Epidermal melanocyte (primary cell): ENCODE measurements around the gene SMARCB1.
A peak's percentile ranks its signal among the peaks of the same experiment; 100 is the strongest.

Experiments used
- DNase-seq: peaks from one replicate; pipeline ENCODE4 v3.0.0; 2011; ENCODE audit warnings: low spot score; ENCODE audit not compliant: insufficient read length

Gene SMARCB1

DNA sequence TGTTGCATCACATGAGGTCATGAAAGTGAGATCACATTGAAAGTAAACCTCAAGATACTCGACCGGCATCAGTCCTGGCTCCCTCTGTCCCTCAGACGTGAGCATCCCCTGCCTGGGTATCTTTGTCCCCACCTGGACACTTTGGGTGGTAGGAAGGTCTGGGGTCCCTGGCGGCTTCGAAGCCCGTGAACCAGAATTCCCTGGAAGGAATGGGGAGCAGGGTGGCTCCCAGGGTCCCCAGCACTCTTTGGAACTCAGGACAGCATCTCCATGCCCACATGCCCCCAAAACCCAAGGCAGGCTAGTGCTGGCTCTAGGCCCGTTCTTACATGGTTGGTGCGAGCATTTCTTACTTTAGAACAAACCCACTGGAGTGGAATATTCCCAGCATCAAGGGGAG lies 44.5 kb downstream of the SMARCB1 start:
- DNase-seq, result no peak

DNA sequence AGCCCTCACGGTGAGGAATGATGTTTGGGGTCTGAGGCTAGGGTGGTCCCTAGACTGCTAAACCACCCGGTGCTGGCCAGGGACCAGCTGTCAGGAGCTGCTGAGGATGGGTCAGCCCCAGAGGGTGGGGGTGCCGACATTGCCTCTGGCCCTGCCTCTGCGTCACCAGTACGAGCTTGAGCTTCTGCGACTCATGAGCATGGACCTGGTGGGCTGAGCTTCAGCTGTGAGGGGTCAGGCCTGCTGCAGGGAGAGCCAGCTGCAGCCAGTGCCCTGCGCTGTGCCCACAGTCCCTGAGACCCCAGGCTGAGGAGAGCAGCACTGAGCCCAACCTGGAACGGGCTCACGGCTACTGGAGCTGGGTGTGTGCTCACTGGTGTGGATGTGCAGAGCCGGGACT lies 45.0 kb downstream of the SMARCB1 start:
- no peak for DNase-seq

DNA sequence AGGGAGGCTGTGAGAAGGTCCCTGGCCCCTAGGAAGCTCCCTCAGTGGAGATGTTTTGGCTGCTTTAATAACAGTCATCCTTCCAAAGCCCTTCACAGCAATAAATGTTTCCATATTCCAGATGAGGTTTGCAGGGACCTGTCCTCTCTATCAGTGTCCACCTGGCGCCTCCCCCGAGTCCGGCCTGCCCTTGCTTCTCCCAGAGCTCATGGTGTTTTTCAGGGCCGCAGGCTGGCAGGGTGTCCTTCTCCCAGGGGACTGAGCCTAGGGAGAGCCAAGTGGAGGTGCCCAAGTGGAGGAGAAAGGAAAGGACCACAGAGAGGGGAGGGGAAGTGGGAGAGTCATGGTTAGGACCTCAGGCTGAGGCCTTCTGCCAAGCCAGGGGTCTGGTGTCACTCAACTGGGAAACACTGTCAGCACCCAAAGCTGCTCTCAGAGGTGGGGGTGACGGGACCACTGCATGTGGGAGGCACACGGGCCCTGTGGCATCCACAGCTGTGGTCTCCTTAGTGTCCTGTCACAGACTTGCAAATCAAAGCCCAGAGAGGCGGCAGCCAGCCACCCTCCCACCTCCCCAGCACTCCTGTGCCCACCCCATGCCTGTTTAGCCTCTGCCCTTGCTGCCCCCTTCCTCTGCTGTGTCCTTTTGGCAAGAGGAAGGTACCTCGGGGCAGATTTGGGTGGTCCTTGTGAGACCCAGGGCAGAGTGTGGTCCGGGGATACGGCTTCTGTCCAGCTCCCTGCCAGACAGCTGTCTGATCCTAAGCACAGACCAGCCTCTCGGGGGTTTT lies 45.7 kb downstream of the SMARCB1 start:
- DNase-seq, result no peak

DNA sequence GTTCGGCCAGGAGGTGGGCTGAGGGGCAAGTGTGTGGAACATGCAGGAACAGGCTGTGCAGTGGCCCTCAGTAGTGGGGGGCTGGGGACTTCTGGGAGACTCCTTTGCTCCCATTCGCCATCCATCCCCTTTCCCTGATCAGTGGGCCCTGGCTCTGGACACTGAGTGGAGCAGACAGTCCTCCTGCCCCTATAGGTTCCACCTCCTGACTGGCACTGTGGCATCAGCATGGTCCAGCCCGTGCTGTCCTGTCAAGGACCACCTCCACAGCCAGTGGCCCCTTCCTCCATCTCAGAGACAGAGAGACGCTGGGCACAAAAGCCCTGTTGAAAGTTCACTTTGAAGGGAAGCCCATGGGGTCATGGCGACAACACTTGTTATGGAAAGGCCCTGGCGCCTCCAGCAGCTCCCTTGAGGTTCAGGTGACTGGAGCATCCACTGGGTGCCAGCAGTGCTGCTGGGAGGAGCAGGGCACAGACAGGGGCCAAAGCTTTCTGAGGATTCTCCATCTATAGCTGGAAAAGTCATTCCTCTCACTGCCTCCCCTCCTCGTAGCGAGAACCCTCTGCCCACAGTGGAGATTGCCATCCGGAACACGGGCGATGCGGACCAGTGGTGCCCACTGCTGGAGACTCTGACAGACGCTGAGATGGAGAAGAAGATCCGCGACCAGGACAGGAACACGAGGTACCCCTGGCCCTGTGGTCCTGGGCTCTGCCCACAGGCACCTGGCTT lies 46.4 kb downstream of the SMARCB1 start:
- no peak for DNase-seq

DNA sequence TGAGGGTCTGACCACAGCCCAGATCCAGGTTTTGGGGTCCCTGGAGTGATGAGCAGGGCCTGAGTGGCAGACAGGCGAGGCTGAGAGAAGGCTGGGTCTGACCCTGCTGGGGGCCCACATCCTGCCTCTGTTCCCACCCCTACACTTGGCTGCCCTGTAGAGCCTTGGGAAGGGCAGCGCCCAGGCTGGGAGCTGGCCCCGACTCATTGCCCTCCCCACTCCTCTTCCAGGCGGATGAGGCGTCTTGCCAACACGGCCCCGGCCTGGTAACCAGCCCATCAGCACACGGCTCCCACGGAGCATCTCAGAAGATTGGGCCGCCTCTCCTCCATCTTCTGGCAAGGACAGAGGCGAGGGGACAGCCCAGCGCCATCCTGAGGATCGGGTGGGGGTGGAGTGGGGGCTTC lies 47.1 kb downstream of the SMARCB1 start:
- no peak for DNase-seq

DNA sequence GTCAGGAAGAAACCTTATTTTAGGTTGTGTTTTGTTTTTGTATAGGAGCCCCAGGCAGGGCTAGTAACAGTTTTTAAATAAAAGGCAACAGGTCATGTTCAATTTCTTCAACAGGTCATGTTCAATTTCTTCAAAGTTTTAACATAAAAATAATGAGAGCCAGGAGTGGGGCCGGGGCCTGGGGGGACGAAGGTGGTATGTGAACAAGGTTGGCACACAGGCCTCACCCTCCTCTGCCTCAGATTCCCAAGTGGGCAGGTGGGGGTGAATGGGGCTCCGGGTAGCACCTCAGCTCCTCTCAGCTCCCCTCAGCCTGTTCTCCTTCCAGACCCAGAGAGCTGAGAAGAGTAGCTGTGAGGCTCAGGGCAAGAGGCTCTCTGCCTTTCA lies 47.6 kb downstream of the SMARCB1 start:
- DNase-seq, result no peak

DNA sequence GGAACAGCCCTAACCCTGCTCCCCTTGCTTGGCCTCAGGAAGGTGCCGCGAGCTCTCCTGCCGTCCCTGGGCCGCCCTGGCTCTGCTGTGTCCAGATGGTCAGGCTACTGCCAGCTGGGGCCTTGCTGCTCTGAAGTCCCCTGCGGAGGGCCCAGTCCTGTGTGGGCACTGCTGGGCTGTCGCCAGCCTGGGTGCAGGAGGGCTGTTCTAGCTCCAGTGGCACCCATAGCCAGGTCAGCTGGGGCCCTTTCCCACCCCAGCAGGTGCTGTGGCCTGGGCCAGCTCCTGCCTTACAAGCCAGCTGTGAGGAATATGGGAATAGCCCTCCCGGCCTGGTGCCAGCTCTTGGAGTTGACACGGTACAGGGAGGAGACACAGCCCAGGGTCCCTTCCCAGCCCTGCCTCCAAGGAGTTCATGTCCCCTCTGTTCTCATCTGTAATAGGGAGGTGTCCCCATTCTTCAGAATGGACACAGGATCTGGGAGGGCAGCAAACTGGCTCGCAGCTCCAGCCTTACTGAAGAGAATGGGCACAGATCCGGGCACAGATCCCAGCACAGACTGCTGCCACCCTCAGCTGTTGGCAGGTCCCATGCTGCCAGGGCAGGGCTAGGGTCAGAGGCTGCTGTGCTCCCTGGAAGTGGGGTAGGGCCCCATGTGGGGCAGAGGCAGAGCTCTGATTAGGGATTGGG lies 48.2 kb downstream of the SMARCB1 start:
- DNase-seq, result no peak

DNA sequence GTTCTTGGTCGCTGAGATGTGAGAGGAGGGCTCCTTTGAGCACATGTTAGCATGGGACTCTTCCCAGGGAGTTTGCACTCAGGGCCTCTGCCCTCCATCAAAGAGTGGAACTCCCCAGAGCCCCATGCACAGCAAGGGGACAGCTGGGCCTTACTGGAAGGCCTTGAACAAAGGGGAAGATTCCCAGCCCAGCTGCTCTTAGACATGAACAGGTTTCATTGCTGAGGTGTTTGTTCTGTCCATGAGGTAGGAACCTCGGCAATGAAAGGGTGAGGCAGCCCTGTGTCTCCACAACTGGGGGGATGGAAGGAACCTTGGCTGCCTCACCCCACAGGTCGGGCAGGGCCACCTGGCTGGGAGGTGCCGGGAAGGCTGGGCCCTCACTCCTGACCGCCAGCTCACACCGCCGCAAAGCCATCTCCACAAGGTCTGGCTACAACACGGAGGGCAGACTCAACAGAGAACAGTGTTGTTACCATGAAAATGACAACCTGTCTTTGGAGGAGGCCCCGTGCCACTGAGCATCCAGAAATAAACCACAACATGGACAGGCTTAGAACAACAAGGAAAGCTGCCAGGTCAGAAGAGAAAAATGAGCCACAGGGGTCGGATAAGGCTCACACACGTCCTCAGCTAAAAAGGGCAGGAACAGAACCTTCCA lies 48.8 kb downstream of the SMARCB1 start:
- no peak for DNase-seq

DNA sequence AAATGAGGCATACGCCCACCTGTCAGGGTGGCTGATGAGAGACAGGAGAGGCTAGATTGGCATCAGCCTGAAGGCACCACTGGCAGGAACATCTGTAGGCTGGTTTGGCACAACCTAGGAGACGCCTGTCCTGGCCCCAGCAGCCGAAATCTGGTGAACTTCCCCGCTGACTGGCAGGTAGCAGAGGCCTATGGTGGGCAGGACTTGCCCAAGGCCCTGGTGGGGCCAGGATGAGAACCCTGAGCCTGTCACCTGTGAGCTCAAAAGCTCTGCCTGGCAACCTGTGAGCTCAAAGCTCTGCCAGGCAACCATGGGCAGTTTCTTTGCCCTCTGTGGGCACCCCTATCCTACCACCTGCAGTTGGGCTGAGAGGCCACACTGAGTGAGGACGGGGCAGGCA lies 49.5 kb downstream of the SMARCB1 start:
- DNase-seq, result no peak

DNA sequence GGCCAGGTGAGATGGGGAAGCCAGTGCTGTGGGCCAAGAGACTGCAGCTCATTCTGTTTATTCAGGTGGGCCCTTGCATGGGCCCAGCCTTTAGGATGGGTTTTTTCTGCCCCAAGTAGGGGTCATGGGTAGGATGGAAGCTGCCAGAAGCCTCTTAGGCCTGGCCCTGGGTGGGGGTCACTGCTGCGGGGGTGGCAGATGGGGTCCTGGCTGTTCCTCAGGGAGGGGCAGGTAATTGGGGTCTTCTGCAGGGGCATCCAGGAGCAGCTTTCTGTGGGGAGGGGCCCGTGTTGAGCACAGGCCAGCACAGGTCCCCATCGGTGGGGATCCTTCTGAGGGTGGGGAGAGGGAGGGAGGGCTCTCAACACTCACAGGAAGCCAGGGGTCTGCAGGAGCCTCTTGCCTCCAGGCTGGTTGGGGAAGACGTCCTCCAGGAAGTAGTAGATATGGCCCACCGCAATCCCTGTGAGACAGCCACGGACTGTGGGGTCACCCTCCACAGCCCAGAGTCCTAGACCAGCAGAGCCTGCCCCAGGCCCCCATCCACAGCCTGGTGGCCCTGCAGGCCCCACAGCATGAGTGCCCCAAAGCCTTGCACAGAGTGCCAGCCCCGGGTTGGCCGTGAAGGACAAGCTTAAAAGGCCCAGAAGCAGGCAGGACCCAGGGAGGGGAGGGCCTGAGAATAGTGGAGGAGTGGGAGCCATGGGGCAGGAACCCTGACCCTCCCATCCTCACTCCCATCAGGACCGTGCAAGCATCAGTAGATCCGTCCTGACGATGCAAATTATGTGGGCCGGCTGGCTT lies 50.1 kb downstream of the SMARCB1 start:
- no peak for DNase-seq

DNA sequence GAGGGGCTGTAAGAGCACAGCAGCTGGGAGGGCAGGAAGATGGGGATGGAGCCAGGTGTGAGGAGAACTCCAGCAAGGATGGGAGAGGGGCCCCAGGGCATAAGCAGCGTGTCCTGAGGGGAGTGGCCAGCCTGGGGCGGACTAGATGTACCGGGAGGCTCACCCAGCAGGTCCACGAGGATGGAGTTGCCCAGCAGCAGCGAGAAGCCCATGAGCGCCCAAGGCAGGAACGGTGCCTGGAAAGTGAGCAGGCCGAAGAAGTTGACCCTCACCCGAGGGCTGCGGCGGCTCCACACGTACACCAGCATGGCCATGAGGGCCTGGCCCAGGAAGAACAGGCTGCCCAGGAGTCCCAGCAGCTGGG lies 50.7 kb downstream of the SMARCB1 start:
- DNase-seq, result no peak

DNA sequence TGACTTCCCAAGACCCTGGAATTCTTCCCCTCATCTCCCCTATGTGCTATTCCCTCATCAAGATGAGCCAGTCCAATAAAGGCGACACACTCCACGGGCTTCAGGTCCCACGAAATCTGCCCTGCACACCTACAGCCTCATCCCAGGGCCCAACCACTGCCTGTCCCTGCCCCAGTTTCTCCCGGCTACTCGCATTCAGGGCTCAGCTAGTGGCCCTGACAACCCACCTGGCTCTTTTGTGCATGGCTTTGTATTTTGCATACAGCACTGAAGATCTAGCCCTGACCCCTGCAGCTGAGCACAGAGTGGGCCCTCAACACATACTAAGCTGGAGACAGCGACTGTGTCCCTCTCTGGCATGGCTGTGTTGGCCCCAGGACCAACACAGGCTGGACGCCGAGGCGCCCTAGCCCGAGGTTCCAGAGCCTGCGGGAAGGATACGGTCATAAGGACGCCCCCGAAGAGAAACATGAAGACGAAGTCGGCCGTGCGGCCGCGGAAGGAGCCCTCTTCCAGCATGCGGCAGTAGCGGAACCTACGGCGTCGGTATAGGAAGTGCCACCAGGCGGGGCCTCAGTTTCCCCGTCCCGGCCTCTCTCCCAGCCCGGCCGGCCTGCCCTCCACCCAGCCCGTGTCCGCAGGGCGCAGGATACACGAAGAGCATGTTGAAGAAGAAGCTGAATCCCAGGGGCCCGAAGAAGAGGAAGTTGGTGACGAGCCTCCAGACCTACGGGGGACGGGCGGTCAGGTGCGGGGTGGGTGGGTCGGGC lies 51.3 kb downstream of the SMARCB1 start:
- DNase-seq, result no peak

DNA sequence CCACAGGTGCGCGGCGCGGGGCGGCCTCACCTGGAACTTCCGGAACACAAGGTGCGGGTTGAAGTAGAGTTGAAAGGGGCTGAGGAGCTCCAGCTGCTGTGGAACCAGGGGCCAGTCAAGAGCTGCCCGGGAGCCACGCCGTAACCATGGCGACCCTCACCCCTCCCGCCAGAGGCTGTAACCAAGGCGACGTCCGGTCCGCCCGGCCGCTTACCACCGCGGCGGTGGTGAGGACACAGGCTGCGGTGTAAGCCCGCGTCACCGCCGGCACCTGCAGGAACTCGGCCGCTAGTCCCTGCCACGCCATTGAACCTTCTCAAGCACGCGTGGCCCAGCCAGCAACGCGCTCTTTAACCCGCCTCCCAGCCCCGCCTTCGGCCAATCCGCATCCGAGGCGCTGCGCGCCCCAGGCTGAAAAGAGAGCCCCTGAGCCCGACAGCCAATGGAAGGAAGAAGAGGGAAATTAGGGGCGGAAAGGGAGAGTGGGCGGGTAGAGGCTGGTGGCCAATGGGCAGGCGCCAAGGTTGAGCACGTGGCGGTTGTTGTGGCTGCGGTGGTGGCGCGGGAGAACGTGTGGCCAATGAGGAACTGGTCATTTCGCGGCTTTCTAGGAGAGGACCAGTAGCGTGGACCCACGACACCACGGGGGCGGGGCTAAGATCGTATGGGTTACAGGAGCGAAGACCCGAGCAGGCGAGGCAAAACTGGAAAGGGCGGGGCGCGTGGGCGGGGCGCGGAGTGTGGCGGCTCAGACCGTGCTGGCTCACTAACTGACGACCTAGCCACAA lies 52.1 kb downstream of the SMARCB1 start, which contains the start of gene DERL3:
DERL3 (minus strand) TSS at position 326 of the 788 bp plus-strand sequence; CDS start at position 307, 19 bp downstream.
- peak; percentile 89 for DNase-seq

DNA sequence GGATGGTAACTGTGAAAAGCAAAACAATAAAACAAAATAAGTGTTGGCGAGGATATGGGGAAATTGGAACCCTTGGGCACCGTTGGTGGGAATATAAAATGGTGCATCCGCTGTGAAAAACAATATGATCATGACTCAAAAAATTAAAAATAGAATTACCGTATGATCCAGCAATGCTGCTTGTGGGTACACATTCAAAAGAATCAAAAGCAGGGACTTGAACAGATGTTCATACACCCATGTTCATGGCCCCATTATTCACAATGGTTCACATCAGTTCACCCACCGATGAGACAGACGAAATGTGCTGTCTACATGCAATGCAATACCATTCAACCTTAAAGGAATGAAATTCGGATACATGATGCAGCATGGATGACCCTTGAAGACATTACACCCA lies 53.3 kb downstream of the SMARCB1 start:
- no peak for DNase-seq

DNA sequence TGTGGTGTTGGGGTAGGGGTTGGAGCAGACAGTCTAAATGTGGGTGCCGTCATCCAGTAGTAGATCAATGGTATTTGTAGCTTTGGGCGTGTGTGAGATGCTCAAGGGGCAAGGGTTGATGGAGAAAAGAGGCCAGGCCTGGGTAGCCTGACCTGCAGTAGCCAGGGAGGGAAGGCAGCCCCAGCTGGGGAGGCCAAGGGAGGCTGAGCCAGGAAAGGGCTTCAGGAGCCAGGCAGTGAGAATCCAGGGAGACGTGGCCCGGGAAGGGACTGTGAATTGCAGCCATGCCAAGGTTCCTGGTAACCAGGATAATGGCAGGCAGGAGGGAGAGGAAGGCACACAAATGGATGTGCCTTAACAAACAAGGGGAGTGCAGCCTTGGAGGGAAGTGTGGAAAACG lies 54.5 kb downstream of the SMARCB1 start:
- no peak for DNase-seq

DNA sequence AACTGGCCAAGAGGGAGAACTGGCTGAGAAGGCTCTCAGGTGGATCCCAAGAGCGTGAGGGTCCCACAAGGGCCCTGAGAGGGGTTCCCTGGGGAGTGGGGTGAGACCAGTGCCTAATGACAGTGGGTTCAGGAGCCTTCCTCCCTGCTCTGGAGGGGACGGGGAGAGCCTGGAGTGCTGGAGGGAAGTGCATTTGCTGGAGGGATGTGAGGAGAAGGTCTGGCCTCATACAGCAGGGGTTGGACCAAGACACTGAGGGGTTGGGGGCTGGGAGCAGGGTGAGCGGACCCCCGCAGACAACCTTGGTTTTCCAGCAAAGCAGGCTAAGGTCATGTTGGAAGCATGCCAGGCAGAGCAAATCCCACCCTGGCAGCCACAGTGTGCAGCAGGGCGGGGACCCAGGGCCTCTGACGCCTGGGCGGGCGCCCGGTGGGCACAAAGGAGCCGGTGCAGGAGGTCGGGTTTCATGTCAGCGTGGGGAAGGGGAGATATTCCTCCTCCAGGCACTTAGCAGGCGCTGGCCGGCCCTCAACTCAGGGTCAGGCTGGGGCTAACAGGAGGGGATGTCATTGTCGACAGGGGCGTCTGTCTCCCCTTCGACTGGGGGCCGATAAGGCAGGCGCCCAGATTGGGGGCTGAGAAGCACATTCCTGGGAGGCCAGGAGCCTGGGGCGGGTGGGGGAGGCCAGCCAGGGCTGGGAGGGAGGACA lies 55.1 kb downstream of the SMARCB1 start:
- DNase-seq, result no peak

DNA sequence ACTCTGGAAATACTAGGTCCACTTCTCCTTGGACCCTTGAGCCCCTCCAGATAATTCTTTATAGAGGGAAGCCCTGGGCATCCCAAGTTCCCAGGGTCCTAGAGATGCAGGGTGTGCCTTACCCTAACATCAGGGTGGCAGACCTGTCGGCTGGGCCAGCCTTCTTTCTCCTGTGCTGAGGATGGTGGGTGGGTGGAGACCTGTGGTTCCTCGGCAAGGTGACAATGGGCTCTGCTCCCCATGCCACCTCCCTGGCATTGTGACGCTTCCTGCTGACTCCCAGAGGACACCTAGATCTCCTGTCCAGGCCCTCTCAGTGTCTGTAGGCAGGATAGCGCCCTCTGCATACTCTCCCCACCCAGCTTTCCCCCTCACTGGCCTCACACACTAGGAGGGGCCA lies 55.8 kb downstream of the SMARCB1 start:
- no peak for DNase-seq

DNA sequence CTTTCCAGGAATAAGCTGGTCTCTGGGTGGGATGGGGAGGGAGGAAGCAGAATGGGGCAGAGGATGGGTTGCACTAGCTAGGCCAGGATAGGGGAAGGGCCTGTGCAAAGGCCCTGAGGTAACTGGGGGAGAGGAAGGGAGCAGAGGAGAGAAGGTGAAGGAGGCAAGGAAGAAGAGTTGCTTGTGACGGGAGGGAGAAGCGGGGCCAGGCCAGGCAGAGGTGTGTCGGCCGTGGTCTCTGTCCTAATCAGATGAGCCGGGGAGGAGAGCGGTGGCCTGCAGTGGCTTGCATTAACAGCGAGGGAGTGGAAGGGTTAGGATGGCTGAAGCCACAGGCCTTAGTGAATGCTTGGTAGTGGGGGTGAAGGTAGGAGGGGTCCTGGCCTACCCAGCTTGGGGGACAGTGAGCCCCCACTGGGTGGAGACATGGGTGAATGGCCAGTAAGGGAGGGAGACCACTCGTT lies 58.0 kb downstream of the SMARCB1 start:
- no peak for DNase-seq
